GF-D8 (cell line): ENCODE measurements around the gene HIVEP2.

ENCODE experiments used
- DNase-seq: peaks from one replicate; lab custom pipeline; 2025; lab: John Stamatoyannopoulos, UW

HIVEP2 gene

DNA sequence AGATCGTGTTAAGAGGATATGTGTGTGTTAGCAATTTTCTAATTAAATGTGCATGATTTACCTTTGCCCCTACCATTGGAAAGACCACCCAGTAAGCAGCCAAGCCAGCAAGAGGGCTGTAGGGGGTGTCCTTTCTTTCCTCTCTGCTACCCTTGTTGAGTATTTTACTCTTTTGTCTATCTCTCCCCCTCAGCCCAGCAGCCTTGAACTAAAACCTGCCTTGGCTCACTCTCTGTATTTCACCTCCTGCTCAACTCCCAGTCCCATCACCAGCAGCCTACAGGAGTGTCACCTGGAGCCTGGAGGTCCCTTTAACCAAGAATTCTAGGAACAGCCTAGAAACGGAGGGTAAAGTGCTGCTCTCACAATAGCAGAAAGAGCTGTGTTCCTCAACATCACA is 81.0 kb downstream of the HIVEP2 start:
- no peak for DNase-seq

GRCh38 chr6:142861711-142862110 is 83.3 kb downstream of the HIVEP2 start:
- no peak for DNase-seq

DNA sequence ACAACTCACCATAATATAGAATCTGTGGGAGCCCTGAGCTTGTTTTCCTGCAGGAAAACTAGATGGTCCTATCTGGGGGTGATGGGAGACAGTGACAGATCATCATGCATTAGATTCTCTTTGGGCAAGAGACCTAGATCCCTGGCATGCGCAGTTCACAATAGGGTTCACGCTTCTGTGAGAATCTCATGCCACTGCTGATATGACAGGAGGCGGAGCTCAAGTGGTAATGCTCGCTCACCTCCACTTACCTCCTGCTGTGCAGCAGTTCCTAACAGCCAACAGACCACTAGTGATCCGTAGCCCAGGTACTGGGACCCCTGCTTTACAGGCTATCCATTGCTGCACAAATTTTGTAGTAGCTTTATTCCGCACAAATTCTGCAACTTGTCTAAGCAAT is 84.5 kb downstream of the HIVEP2 start:
- no peak for DNase-seq

DNA sequence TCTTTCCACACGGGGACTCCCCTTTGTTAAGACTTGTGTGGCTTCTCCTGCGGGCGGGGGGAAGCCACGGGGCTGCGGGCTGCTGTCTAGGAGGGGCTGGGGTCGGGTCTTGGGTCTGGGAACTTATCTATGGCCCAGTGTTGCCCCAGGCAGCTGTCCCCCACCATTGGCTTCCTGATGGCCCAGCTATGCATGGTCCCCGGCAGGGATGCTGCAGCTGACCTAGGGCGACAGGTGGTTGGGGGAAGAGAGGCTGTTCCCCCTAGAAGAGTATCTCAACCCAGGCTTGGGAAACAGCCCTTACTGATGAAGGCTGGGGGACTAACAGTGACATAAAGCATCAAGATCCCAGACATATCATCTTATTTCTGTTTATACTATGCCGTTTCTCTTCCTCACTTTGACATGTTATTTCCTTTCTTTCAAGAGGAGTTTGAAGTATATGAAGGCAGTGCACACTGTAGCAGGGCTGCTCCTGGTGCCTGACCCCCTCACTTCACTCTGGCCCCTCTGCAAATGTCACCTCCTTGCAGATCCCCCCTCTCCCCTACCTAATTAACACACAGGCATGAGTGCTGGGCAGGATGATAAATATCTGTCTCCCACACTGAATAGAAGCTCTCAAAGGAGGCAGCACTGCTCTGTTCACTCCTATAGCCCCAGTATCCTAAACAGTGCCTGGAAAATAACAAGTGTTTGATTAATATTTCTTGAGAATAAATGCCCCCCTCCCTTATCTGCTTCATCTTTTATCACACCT is 87.0 kb downstream of the HIVEP2 start:
- no peak for DNase-seq

GRCh38 chr6:142857233-142857761 is 87.7 kb downstream of the HIVEP2 start:
- no peak for DNase-seq

GRCh38 chr6:142856624-142857232 is 88.2 kb downstream of the HIVEP2 start:
- no peak for DNase-seq

- no peak for DNase-seq
These were observed 88.9 kb downstream of the HIVEP2 start for GRCh38 chr6:142855893-142856623.

DNA sequence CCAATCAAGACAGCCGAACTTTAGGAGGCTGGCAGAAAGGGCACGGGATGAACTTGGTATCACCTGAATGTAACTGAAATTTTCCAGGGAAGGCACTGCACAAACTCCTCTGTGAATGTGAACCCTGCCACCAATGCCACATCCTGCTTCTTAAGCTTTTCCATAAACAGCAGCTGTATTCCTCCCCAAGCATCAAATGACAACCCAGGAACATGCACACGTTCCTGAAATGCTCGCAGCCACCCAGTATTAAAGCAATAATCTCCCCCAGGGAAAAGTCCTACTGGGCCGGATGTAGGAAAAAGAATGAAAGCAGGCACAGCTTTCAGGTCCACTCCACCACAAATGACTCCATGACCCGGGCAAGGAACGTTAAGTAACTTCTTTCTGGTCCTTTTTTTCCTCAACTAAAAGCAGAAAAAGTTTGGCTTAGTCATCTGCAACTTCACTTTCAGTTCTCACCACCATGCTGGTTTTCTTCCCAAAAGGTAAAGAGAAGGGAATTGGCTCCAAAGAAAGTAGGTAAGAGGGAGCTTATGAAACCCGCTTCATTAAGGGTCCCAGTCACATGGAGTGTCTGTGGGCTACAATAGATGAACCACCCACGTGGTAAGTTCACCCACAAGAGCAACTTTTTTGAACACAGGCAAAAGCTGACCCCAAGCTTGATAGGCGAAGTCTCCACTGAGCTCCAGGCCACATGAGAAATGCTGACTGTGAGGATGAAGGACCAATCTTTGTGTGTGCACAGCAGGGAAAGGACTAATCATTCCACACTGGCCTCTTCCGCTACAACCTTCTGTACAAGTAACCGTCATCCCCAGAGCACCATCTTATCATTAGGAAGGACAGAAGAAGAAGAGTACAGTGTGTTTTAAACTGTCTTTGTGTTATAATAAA is 90.1 kb downstream of the HIVEP2 start:
- DNase-seq, result no peak

DNA sequence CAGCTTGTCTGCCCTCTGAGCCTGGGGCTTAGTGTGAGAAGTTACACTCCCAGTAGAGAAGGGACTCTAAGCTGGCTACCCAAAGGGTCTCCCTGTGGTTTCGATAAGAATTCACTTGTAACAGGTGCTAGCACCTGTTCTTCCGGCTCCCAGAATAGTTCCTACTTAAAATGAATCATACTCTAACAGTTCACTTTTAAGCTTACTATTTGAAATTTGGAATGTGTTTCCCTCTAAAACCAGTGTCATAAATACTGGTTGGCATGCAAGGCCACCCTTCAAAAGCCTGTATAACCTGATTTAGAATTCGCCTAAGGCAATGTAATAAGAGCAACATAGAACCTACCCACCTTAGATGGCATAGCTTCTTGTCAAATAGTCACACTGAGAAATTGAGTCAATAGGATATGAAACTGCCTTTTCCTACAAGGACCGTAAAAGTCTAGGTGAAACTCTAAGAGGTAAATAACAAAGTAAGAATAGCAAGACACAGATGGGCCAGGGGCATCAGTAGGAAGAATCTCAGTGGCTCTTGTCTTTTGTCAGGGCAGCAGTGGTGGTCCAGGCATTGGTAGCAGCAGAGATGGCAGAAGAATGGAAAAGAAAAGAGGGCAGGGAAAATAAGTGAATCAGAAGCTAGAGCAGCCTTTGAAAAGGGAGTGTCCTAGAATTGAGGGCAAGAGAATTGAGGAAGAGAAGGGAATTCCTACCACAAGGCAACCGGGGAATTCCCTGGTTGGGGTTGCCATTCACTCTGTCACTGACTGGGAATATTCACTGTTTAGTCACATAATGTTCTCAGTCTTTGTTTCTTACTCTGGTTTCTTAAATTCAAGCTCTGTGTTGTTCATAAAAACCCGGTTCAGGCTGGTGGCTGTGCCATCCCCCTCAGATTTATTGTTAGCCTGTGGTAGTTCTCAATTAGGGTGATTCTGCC is 91.5 kb downstream of the HIVEP2 start:
- DNase-seq, result no peak

- no peak for DNase-seq
These were observed 93.4 kb downstream of the HIVEP2 start for GRCh38 chr6:142851601-142852000.

DNA sequence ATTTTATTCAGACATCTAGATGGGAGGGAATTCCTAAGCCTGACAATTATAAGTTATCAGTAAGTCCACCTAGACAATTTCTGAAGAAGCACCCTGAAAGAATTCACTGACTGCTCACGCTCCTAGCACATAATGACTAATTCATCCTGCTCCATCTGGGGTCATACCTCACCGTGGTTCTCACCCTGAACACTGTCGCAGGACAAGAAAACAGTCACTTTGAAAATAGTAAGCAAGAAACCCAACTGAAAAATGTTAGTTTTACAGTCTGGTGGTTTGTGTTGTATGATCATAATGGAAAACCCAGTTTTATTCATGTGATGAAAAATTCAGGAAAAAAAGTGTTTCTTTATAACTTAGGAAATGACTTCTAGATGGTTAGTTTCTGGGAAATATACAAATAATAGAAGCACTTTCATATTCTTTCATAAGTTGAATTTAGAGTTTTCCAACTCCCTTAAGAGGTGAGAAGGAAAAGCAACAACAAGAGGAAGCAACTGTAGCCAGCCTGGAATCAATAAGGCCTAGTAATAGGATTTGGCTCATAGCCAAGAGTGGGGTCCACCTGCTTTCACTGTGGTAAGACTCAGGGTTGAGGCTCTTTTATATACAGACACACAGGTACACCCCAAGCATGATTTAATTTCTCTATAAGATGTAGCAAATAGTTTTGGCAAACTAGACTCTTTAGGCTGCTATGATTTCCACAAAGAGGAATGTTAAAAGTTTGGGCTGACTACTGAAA is 94.1 kb downstream of the HIVEP2 start:
- DNase-seq, result no peak

DNA sequence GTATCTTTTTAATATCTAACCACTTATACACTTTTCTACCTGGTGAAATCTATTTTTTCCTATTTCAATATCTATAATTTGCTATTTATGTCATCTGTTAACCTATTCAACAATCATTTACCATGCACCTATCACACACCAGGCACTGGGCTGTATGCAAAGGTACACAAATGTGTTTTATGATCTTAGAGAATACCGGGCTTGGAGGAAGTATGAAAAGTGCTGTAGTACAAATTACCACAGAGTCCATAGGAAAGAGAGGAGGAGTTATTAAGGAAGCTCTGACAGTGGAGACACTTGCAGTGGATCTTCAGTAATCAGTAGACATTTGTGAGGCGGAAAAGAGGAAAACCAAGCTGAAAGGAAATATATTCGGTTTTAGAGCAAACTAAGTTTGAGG is 96.0 kb downstream of the HIVEP2 start:
- no peak for DNase-seq

GRCh38 chr6:142848156-142848555 is 96.8 kb downstream of the HIVEP2 start:
- DNase-seq, result no peak

GRCh38 chr6:142846883-142847287 is 98.1 kb downstream of the HIVEP2 start:
- no peak for DNase-seq

DNA sequence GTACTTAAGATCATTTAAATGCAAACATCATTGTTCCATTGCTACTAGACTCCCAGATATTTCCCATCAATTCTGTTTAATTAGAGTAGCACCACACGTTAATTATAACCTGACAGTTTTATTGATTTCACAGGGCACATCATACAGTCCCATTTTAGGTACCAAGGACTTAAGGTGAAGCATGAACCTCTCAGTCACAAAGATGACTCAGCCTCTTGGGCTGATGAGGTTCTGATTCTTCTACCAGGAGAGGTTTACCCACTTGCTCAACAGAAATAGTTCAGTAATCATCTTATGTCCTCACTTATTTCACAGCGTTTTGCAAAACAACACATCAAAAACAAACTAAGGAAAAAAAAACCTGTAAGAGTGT is 98.5 kb downstream of the HIVEP2 start:
- DNase-seq, result no peak

GRCh38 chr6:142845624-142846458 is 99.1 kb downstream of the HIVEP2 start:
- no peak for DNase-seq

DNA sequence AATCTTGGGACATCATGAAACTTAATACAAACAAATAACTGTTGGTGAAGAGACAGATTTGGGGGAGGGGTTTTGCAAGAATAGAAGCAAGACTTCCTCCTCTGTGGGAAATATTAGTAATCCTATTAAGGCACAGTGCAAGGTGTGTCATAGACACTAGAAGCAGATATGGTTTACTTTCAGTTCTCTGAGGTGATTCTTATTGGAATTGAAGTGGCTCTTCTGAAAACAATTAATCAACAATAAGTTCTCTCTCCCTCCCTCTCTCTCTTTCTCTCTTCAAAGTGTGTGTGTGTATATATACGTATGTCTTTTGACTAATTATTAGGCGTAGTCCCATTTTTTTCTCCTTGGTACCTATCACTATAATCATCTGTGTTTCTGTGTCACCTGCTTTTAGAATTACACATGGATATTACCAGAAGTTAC is 99.8 kb downstream of the HIVEP2 start:
- DNase-seq, result no peak

GRCh38 chr6:142844065-142844755 is 100.8 kb downstream of the HIVEP2 start:
- no peak for DNase-seq
